Measurements from ENCODE around the gene PCDHB16.
"Not testable (repeated sequence)": the region's sequence is repeated elsewhere in the genome, so short reads cannot be mapped to it uniquely, and the experiment has no call there.

PCDHB16 gene

DNA sequence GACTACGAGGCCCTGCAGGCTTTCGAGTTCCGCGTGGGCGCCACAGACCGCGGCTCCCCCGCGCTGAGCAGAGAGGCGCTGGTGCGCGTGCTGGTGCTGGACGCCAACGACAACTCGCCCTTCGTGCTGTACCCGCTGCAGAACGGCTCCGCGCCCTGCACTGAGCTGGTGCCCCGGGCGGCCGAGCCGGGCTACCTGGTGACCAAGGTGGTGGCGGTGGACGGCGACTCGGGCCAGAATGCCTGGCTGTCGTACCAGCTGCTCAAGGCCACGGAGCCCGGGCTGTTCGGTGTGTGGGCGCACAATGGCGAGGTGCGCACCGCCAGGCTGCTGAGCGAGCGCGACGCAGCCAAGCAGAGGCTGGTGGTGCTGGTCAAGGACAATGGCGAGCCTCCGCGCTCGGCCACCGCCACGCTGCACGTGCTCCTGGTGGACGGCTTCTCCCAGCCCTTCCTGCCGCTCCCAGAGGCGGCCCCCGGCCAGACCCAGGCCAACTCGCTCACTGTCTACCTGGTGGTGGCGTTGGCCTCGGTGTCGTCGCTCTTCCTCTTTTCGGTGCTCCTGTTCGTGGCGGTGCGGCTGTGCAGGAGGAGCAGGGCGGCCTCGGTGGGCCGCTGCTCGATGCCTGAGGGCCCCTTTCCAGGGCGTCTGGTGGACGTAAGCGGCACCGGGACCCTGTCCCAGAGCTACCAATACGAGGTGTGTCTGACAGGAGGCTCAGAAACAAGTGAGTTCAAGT lies 2.1 kb downstream of the PCDHB16 start:
- DNase-seq (ENCODE audit: low read depth in 3 of 3, low spot score in 1 of 3) = not testable (repeated sequence)

- no peak for DNase-seq (ENCODE audit: low read depth in 3 of 3, low spot score in 1 of 3)
Measured at GRCh38 chr5:141186897-141187512, 4.8 kb downstream of the PCDHB16 start, which contains the start of gene PCDHB9. TSS of gene PCDHB9 (plus strand) at chr5:141187161. CDS start at chr5:141187319, 158 bp downstream.

DNA sequence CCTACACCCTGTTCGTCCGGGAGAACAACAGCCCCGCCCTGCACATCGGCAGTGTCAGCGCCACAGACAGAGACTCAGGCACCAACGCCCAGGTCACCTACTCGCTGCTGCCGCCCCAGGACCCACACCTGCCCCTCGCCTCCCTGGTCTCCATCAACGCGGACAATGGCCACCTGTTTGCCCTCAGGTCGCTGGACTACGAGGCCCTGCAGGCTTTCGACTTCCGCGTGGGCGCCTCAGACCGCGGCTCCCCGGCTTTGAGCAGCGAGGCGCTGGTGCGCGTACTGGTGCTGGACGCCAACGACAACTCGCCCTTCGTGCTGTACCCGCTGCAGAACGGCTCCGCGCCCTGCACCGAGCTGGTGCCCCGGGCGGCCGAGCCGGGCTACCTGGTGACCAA lies 6.5 kb downstream of the PCDHB16 start:
- DNase-seq (ENCODE audit: low read depth in 3 of 3, low spot score in 1 of 3) = not testable (repeated sequence)

DNA sequence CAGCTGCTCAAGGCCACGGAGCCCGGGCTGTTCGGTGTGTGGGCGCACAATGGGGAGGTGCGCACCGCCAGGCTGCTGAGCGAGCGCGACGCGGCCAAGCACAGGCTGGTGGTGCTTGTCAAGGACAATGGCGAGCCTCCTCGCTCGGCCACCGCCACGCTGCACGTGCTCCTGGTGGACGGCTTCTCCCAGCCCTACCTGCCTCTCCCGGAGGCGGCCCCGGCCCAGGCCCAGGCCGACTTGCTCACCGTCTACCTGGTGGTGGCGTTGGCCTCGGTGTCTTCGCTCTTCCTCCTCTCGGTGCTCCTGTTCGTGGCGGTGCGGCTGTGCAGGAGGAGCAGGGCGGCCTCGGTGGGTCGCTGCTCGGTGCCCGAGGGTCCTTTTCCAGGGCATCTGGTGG lies 6.9 kb downstream of the PCDHB16 start:
- DNase-seq (ENCODE audit: low read depth in 3 of 3, low spot score in 1 of 3) = not testable (repeated sequence)

GRCh38 chr5:141192110-141192725 lies 10.0 kb downstream of the PCDHB16 start, which contains the start of gene PCDHB10:
TSS of gene PCDHB10 (plus strand) at chr5:141192353. CDS start at chr5:141192553, 200 bp downstream.
- DNase-seq (ENCODE audit: low read depth in 3 of 3, low spot score in 1 of 3) = no peak

- not testable (repeated sequence) for DNase-seq (ENCODE audit: low read depth in 3 of 3, low spot score in 1 of 3)
Measured at GRCh38 chr5:141194332-141194731, 12.1 kb downstream of the PCDHB16 start.

DNA sequence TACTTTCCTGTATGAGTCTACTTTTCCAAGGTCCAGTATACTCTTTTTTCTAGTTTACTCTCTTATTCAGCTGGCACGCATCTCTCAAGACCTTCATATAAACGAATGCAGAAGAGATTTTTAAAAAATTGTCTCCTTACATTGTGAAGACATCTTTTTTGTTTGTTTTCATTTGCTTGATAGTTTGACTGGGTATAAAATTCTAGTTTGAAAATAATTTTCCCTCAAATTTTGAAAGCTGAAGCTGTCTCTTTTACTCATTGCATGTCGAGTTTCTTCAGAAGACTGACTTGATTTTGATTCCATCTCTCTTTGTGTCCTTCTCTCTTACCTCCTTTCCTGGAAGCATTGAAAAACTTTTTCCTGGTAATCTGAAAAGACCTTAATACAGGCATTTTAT lies 14.2 kb downstream of the PCDHB16 start:
- no peak for DNase-seq (ENCODE audit: low read depth in 3 of 3, low spot score in 1 of 3)

- DNase-seq (ENCODE audit: low read depth in 3 of 3, low spot score in 1 of 3) = no peak
Measured at GRCh38 chr5:141199359-141200235, 17.4 kb downstream of the PCDHB16 start, which contains the start of gene PCDHB11. TSS of gene PCDHB11 (plus strand) at chr5:141199627. CDS start at chr5:141199775, 148 bp downstream.

DNA sequence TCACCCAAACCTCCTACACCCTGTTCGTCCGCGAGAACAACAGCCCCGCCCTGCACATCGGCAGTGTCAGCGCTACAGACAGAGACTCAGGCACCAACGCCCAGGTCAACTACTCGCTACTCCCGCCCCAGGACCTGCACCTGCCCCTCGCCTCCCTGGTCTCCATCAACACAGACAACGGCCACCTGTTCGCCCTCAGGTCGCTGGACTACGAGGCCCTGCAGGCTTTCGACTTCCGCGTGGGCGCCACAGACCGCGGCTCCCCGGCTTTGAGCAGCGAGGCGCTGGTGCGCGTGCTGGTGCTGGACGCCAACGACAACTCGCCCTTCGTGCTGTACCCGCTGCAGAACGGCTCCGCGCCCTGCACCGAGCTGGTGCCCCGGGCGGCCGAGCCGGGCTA lies 18.9 kb downstream of the PCDHB16 start:
- not testable (repeated sequence) for DNase-seq (ENCODE audit: low read depth in 3 of 3, low spot score in 1 of 3)

DNA sequence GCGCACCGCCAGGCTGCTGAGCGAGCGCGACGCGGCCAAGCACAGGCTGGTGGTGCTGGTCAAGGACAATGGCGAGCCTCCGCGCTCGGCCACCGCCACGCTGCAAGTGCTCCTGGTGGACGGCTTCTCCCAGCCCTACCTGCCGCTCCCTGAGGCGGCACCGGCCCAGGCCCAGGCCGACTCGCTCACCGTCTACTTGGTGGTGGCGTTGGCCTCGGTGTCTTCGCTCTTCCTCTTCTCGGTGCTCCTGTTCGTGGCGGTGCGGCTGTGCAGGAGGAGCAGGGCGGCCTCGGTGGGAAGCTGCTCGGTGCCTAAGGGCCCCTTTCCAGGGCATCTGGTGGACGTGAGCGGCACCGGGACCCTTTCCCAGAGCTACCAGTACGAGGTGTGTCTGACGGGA lies 19.5 kb downstream of the PCDHB16 start:
- DNase-seq (ENCODE audit: low read depth in 3 of 3, low spot score in 1 of 3) = not testable (repeated sequence)

DNA sequence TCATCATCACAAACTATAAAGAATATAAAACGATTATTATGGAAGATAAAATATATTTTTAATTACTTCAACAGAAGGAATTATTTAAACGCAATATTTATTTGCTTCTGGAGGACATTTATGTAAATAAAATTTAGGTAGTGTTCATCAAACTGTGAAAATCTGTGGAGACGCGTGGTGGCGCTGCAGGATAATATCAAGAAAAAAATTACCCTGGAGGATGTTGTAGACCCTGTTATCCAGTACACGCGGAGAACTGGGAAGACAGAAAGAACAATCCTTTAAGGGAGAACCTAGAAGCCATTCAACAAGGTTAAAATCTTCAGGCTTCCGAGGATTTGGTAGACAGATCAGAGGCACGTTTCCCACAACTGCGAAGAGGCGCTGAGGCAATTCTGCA lies 26.3 kb downstream of the PCDHB16 start, which contains the start of gene PCDHB12:
TSS of gene PCDHB12 (plus strand) at position 242 of the 400 bp plus-strand sequence. CDS start 189 bp downstream, outside the sequence.
- DNase-seq (ENCODE audit: low read depth in 3 of 3, low spot score in 1 of 3) = no peak

GRCh38 chr5:141210281-141210680 lies 28.1 kb downstream of the PCDHB16 start:
- DNase-seq (ENCODE audit: low read depth in 3 of 3, low spot score in 1 of 3) = not testable (repeated sequence)

GRCh38 chr5:141210849-141211248 lies 28.7 kb downstream of the PCDHB16 start:
- not testable (repeated sequence) for DNase-seq (ENCODE audit: low read depth in 3 of 3, low spot score in 1 of 3)

- DNase-seq (ENCODE audit: low read depth in 3 of 3, low spot score in 1 of 3) = not testable (repeated sequence)
Measured at GRCh38 chr5:141213656-141214339, 31.6 kb downstream of the PCDHB16 start, which contains the start of gene PCDHB13. TSS of gene PCDHB13 (plus strand) at chr5:141213919. CDS start at chr5:141214124, 205 bp downstream.

DNA sequence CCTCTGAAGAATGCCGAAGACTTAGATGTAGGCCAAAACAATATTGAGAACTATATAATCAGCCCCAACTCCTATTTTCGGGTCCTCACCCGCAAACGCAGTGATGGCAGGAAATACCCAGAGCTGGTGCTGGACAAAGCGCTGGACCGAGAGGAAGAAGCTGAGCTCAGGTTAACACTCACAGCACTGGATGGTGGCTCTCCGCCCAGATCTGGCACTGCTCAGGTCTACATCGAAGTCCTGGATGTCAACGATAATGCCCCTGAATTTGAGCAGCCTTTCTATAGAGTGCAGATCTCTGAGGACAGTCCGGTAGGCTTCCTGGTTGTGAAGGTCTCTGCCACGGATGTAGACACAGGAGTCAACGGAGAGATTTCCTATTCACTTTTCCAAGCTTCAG lies 32.4 kb downstream of the PCDHB16 start:
- not testable (repeated sequence) for DNase-seq (ENCODE audit: low read depth in 3 of 3, low spot score in 1 of 3)

GRCh38 chr5:141215504-141215903 lies 33.3 kb downstream of the PCDHB16 start:
- DNase-seq (ENCODE audit: low read depth in 3 of 3, low spot score in 1 of 3) = not testable (repeated sequence)

DNA sequence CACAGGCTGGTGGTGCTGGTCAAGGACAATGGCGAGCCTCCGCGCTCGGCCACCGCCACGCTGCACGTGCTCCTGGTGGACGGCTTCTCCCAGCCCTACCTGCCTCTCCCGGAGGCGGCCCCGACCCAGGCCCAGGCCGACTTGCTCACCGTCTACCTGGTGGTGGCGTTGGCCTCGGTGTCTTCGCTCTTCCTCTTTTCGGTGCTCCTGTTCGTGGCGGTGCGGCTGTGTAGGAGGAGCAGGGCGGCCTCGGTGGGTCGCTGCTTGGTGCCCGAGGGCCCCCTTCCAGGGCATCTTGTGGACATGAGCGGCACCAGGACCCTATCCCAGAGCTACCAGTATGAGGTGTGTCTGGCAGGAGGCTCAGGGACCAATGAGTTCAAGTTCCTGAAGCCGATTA lies 33.8 kb downstream of the PCDHB16 start:
- DNase-seq (ENCODE audit: low read depth in 3 of 3, low spot score in 1 of 3) = not testable (repeated sequence)

- no peak for DNase-seq (ENCODE audit: low read depth in 3 of 3, low spot score in 1 of 3)
Measured at GRCh38 chr5:141223112-141223783, 41.1 kb downstream of the PCDHB16 start, which contains the start of gene PCDHB14. TSS of gene PCDHB14 (plus strand) at chr5:141223343. CDS start at chr5:141223506, 163 bp downstream.

DNA sequence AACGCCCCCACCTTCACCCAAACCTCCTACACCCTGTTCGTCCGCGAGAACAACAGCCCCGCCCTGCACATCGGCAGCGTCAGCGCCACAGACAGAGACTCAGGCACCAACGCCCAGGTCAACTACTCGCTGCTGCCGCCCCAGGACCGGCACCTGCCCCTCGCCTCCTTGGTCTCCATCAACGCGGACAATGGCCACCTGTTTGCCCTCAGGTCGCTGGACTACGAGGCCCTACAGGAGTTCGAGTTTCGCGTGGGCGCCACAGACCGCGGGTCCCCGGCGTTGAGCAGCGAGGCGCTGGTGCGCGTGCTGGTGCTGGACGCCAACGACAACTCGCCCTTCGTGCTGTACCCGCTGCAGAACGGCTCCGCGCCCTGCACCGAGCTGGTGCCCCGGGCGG lies 42.7 kb downstream of the PCDHB16 start:
- DNase-seq (ENCODE audit: low read depth in 3 of 3, low spot score in 1 of 3) = not testable (repeated sequence)

All from stimulated activated CD4-positive, alpha-beta T cell treated with anti-CD3 and anti-CD28 coated beads, TNF-alpha, amount 100 ng/mL, for 1 hour (primary cell).